HL-60 (cell line): ENCODE data around the gene GRM2.

ENCODE experiments used
- TF ChIP-seq, protein P1 (sequence below): IDR thresholded peaks from one replicate; pipeline ENCODE4 v1.5.1; 2011; ENCODE audit warnings: low read length, control low read depth, inconsistent platforms; ENCODE audit not compliant: insufficient read depth
- TF ChIP-seq, protein P2 (sequence below): IDR thresholded peaks from 2 replicates; pipeline ENCODE4 v1.6.1; 2012; ENCODE audit warnings: low read depth; ENCODE audit not compliant: insufficient replicate concordance

DNA sequence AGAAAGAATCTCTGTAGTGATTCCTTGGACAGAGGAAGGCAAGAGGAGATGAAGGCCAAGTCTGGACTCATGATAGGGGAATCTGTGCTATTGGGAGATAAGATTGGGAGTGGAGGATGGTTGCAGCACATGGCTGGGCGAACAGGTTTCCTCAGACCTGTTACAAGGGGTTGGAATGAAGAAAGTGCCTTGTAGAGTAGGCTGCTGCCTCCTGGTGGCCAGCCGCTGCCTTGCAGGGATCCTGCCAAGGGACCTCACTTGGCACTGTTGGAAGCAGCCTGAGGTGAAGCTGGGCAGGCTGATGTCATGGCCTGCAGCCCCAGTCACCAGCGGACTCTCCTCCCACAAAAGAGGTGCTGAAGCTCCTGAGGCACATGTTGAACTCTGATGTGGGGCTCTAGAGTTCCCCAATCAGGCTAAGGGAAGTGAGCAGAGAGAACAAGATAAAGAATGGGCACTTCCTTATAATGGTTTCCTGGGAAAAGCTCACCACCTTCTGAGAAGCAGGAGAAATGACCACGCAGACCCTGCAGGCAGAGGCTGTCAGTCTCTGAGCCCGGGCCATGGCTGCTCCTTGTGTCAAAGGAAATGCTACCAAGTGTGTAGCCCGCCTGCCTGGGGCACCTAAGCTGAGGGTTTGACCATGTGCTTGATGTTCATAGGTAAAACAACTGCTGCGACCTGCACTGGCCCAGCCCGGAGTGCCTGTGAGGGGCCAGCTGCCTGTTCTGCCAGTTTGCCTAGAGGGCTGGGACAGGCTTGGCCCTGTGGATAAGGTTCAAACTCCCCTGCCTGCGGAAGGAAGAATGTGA is 37.4 kb upstream of the GRM2 start:
- TF ChIP-seq, protein P1, sequence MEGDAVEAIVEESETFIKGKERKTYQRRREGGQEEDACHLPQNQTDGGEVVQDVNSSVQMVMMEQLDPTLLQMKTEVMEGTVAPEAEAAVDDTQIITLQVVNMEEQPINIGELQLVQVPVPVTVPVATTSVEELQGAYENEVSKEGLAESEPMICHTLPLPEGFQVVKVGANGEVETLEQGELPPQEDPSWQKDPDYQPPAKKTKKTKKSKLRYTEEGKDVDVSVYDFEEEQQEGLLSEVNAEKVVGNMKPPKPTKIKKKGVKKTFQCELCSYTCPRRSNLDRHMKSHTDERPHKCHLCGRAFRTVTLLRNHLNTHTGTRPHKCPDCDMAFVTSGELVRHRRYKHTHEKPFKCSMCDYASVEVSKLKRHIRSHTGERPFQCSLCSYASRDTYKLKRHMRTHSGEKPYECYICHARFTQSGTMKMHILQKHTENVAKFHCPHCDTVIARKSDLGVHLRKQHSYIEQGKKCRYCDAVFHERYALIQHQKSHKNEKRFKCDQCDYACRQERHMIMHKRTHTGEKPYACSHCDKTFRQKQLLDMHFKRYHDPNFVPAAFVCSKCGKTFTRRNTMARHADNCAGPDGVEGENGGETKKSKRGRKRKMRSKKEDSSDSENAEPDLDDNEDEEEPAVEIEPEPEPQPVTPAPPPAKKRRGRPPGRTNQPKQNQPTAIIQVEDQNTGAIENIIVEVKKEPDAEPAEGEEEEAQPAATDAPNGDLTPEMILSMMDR: peak; percentile 95
- TF ChIP-seq, protein P2, sequence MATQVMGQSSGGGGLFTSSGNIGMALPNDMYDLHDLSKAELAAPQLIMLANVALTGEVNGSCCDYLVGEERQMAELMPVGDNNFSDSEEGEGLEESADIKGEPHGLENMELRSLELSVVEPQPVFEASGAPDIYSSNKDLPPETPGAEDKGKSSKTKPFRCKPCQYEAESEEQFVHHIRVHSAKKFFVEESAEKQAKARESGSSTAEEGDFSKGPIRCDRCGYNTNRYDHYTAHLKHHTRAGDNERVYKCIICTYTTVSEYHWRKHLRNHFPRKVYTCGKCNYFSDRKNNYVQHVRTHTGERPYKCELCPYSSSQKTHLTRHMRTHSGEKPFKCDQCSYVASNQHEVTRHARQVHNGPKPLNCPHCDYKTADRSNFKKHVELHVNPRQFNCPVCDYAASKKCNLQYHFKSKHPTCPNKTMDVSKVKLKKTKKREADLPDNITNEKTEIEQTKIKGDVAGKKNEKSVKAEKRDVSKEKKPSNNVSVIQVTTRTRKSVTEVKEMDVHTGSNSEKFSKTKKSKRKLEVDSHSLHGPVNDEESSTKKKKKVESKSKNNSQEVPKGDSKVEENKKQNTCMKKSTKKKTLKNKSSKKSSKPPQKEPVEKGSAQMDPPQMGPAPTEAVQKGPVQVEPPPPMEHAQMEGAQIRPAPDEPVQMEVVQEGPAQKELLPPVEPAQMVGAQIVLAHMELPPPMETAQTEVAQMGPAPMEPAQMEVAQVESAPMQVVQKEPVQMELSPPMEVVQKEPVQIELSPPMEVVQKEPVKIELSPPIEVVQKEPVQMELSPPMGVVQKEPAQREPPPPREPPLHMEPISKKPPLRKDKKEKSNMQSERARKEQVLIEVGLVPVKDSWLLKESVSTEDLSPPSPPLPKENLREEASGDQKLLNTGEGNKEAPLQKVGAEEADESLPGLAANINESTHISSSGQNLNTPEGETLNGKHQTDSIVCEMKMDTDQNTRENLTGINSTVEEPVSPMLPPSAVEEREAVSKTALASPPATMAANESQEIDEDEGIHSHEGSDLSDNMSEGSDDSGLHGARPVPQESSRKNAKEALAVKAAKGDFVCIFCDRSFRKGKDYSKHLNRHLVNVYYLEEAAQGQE: no peak
